Measurements from ENCODE around the gene MAP1B. TPM values are rescaled to one million over a fixed set of nuclear protein-coding genes. Genes with fewer than 3 reads are reported as not detected.

Gene MAP1B
- polyA plus RNA-seq, 3 donors = 0.02 TPM; not detected in 2

GRCh38 chr5:72065751-72066255 lies 41.5 kb upstream of the MAP1B start:
- no peak for DNase-seq
- H3K79me2 ChIP-seq (ENCODE audit: insufficient read depth, low read length) = no peaks in the 10 kb centered on the region
- no peaks in the 10 kb centered on the region for H3K36me3 Mint-ChIP-seq
- H3K4me3 Mint-ChIP-seq = no peak overlapping the region
- H3K4me1 Mint-ChIP-seq = no peaks in the 10 kb centered on the region
- no peaks in the 10 kb centered on the region for H3K27me3 ChIP-seq (ENCODE audit: control insufficient read depth in 2 of 2, insufficient read depth in 2 of 2, low read length in 2 of 2)
- no peak overlapping the region for H3K27ac Mint-ChIP-seq
- H4K20me1 ChIP-seq (ENCODE audit: insufficient read depth, low read length) = no peaks in the 10 kb centered on the region
- 31% methylated on average over 4 of the region's 4 CpGs for WGBS (ENCODE audit: insufficient coverage)
- H2AFZ ChIP-seq (ENCODE audit: insufficient read depth, low read depth, low read length, poor library complexity, severe bottlenecking) = no peak overlapping the region
- no peaks in the 10 kb centered on the region for H3K4me1 ChIP-seq (ENCODE audit: control insufficient read depth in 1 of 2, insufficient read depth in 2 of 2, low read length in 2 of 2)
- peaks cover 0 to 6% (median 3%) of the 10 kb centered on the region in 3 donors for H3K27me3 Mint-ChIP-seq (ENCODE audit: low read depth in 3 of 3)
- intact Hi-C loops (cut with micrococcal nuclease) = no loop called here
- H3K9ac ChIP-seq (ENCODE audit: insufficient read depth, low read length, poor library complexity, severe bottlenecking) = no peak overlapping the region
- H3K9me3 Mint-ChIP-seq = peaks cover 0 to 5% (median 0%) of the 10 kb centered on the region in 7 donors
- H3K9me3 ChIP-seq (replicated peaks in 1 of 2; ENCODE audit: control insufficient read depth in 1 of 2, insufficient read depth in 1 of 2, low read length in 2 of 2) = no peaks in the 10 kb centered on the region
- no peak overlapping the region for H3K27ac ChIP-seq (ENCODE audit: low read depth in 1 of 2, low read length in 2 of 2)
- TF ChIP-seq, protein P1, sequence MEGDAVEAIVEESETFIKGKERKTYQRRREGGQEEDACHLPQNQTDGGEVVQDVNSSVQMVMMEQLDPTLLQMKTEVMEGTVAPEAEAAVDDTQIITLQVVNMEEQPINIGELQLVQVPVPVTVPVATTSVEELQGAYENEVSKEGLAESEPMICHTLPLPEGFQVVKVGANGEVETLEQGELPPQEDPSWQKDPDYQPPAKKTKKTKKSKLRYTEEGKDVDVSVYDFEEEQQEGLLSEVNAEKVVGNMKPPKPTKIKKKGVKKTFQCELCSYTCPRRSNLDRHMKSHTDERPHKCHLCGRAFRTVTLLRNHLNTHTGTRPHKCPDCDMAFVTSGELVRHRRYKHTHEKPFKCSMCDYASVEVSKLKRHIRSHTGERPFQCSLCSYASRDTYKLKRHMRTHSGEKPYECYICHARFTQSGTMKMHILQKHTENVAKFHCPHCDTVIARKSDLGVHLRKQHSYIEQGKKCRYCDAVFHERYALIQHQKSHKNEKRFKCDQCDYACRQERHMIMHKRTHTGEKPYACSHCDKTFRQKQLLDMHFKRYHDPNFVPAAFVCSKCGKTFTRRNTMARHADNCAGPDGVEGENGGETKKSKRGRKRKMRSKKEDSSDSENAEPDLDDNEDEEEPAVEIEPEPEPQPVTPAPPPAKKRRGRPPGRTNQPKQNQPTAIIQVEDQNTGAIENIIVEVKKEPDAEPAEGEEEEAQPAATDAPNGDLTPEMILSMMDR (IDR thresholded peaks at IDR 0.05) = no peak
- H3K36me3 ChIP-seq (replicated peaks in 1 of 2; ENCODE audit: control insufficient read depth in 1 of 2, insufficient read depth in 2 of 2, low read length in 2 of 2) = no peaks in the 10 kb centered on the region
- no peak overlapping the region for H3K4me2 ChIP-seq (replicated peaks; ENCODE audit: extremely low read depth, low read length, poor library complexity, severe bottlenecking)
- H3K4me3 ChIP-seq (replicated peaks in 1 of 3; ENCODE audit: low read depth in 2 of 3, low read length in 3 of 3) = no peak overlapping the region

DNA sequence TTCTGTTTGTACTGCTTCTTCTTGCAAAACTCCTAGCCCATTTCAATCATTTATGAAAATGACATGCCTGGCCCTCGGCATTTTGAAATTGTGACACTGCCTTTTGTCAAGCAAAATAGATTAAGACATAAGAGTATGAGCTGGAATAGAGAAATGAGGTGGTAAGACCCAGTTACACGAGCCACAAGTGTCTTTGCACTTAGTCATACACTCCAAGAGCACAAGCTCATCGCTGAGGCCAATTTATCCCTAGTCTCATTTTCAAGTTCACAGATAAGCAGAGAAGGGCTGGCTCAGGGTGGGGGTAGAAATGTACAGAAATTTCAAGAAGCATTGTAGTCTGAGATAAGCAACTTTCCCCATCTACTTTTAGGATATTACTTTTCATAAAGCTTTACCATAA lies 40.6 kb upstream of the MAP1B start:
- no peaks in the 10 kb centered on the region for H3K9me3 ChIP-seq (replicated peaks in 1 of 2; ENCODE audit: control insufficient read depth in 1 of 2, insufficient read depth in 1 of 2, low read length in 2 of 2)
- intact Hi-C loops (cut with micrococcal nuclease) = no loop called here
- no peak overlapping the region for H3K9ac ChIP-seq (ENCODE audit: insufficient read depth, low read length, poor library complexity, severe bottlenecking)
- H3K36me3 ChIP-seq (replicated peaks in 1 of 2; ENCODE audit: control insufficient read depth in 1 of 2, insufficient read depth in 2 of 2, low read length in 2 of 2) = no peaks in the 10 kb centered on the region
- DNase-seq = no peak
- Mint-ChIP-seq H3K9me3 (peaks cover 0 to 5% (median 0%) of the 10 kb centered on the region in 7 donors), H3K27me3 (ENCODE audit: low read depth in 3 of 3) (peaks cover 0 to 6% (median 3%) of the 10 kb centered on the region in 3 donors), H3K36me3 (no peaks in the 10 kb centered on the region), H3K4me1 (no peaks in the 10 kb centered on the region), H3K4me3 (no peak overlapping the region), H3K27ac (no peak overlapping the region)
- no peak overlapping the region for H3K27ac ChIP-seq (ENCODE audit: low read depth in 1 of 2, low read length in 2 of 2)
- H3K27me3 ChIP-seq (ENCODE audit: control insufficient read depth in 2 of 2, insufficient read depth in 2 of 2, low read length in 2 of 2) = no peaks in the 10 kb centered on the region
- H3K4me1 ChIP-seq (ENCODE audit: control insufficient read depth in 1 of 2, insufficient read depth in 2 of 2, low read length in 2 of 2) = no peaks in the 10 kb centered on the region
- no CpG with 5 or more reads among the region's 3 CpGs for WGBS (ENCODE audit: insufficient coverage)
- no peaks in the 10 kb centered on the region for H4K20me1 ChIP-seq (ENCODE audit: insufficient read depth, low read length)
- H3K4me2 ChIP-seq (replicated peaks; ENCODE audit: extremely low read depth, low read length, poor library complexity, severe bottlenecking) = no peak overlapping the region
- H3K79me2 ChIP-seq (ENCODE audit: insufficient read depth, low read length) = no peaks in the 10 kb centered on the region
- TF ChIP-seq, protein P1 (IDR thresholded peaks at IDR 0.05) = no peak
- no peak overlapping the region for H2AFZ ChIP-seq (ENCODE audit: insufficient read depth, low read depth, low read length, poor library complexity, severe bottlenecking)
- H3K4me3 ChIP-seq (replicated peaks in 1 of 3; ENCODE audit: low read depth in 2 of 3, low read length in 3 of 3) = no peak overlapping the region
